Bone marrow (tissue), 2 donors: Measurements from ENCODE around the gene MPC2.
"Not testable (repeated sequence)": the region's sequence is repeated elsewhere in the genome, so short reads cannot be mapped to it uniquely, and the experiment has no call there.

ENCODE experiments used
- DNase-seq, 2 donors: peaks; one replicate each; lab custom pipeline; 2025; lab: John Stamatoyannopoulos, UW

MPC2 gene

DNA sequence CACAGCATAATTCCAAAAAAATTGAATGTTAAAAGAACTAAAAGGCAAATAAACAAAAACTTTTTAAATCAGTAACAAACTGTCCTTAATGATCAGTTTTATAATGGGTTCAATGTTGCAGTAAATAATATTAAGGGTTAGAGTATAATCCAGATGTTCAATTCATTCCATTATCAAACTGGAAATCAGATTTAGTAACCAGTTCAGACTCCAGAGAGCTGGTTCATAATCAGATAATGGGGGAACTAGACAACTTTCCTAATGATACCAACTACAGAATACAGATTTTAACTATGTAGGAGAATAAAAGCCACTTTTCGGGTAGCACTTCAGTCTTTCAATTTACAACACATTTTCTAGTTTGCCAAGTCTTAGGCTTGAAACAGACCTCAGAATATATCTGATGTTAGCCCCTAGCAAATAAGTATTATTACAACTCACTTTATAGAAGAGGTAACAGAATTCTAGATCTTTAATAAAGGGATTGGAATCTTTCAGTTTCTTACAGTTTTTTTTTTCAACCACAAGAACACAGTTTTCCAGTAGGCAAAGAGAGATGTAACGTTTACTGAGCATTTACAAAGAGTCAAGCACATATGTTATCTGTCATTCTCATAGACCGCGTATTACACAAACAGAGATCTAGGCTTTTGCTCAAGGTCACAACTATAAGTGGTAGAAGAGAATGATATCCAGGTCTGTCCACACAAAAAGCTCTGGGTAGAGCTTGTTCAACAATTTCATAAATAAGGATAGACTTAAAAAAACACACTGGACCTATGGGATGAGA, 2.3 kb downstream of the MPC2 start:
- DNase-seq, result no peak

DNA sequence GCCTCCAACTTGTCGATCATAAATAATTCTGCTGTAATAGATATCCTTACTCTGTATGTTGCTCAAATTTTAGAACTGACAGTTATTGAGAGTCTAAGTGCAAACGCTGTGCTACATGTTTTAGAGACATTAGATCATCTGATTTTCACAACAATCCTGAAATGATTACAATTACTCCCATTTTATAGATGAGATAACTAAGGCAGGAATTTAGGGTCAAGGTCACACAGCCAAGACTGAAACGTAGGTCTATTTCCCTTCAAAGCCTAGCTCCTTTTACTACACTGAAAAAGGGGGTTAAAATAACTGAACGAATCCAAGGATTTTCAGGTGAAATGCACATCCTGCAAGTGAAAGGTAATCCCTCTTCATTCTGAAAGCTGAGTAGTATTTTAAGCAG, 3.1 kb downstream of the MPC2 start:
- DNase-seq, result no peak

DNA sequence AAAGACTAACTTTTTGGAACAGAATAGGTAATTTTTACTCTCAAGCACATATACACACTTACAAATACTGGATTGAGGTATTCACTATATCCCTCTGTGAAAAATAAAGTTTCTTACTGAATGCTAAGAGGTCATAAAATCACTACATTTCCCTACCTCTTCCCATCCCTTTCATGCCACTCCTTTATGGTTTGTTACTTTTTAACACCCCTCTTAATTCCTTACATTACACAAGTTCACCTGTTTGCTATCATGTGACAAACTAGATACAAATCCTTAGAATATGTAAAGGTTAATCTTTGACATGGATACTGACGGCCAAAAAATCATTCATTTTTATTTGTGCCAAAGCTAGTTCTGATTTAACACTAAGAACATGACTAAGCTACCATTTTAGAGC, 7.1 kb downstream of the MPC2 start:
- no peak for DNase-seq

DNA sequence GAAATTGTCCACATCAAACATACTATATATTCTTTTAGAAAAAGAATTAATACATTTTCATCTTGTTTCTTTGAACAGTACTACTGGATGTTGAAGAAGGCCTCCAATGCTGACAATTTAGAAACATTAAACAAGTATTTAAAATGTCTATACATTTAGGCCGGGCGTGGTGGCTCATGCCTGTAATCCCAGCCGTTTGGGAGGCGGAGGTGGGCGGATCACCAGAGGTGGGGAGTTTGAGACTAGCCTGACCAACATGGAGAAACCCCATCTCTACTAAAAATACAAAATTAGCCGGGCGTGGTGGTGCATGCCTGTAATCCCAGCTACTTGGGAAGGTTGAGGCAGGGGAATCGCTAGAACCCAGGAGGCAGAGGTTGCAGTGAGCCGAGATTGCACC, 8.0 kb downstream of the MPC2 start:
- not testable (repeated sequence) for DNase-seq

DNA sequence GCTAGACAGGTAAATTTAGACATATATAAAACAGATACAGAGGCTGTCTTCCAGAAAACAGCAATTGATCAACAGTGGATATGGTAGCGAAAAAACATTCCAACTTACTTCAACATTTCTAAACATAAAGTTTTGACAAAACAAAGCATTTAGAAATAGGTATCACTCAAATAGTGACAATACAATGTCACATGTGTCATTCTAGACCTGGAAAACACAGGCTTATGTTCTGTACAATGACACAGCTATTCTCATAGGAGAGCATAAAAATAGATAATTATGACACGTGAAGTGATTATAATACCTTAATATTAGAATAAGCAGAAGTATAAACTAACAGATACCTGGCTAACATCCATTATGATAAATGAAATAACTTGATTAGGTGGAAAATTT, 8.4 kb downstream of the MPC2 start:
- no peak for DNase-seq

DNA sequence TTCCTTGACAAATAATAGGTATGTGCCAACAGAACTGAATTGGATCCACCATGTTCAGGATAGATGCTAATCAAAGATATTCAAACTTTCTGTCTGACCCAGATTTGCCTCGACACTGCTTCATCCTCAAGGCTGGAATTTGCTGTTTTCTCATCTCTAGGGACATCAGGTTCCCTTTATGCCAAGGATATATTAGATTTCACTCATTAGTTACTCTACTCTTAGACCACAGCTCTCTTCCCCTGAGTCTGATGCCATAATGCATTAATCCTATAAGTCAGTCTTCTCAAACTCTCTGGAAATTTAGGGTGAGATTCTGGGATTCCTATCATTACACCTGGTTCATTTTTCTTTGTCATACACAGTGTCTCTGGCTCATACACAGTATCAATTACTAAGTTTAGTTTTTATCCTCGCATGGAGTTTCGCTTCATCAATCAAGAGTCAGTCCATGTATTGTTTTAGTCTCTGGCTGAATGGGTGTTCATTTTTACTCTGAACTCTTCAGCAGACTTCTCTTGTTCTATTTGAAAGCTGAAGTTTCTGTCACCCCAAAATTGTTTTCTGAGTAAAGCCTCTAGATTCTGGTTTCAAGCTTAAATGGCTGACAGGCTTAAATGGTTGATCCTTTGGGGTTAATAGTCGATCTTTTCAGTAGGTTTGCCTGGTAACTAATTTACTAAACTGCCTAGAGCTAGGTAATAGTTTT, 9.7 kb downstream of the MPC2 start:
- DNase-seq, result no peak

DNA sequence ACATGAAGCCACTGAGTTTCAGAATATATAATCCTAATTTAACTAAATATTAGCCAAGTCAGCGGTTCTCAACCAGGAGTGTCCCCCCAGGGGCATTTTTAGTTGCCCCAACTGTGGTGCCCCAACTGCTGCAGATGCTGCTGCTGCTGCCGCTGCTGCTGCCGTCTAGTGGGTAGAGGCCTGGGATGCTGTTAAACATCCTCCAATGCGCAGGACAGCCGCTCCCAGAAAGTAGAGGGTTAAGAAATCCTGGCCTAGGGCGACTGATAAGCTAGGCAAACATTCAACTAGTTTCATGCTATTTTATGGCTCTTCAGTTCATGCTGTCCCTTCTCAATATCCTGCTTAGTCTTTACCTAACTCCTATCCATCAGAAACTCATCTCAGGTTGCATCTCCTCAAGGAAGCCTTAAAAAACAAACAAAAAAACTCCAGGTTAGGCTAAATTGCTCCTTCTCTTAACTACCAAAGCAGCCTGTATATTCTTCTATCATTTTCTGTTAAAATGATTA, 10.3 kb downstream of the MPC2 start:
- DNase-seq, result no peak

DNA sequence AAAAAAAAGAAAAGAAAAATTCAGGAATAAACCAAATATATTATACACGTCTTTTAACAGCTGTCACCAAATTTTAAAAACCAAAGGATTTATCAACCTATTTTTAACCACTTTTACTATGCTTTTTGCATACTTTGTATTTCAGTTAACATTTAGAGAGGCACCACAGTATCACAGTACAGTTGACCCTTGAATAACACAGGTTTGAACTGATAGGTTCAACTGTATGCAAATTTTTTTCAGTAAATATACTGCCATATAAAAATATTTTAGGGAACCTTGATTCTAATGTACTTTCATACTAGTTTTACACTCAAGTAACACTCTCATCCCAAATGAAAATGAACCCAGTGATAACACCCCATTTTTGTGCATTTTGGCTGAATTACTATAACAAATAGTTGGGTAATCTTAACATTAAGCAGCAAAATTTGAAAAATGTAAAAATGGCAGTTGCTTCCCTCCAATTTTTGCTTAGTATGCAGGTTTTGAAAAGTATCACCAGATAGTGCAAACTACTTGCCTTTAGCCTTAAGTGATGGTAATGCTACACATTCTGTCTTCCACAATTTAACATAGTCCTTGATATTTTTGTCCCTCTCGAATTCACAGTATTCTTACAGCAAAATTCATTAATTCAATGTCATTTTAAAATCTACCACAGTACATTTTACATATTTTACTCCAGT, 12.2 kb downstream of the MPC2 start:
- DNase-seq, result no peak

DNA sequence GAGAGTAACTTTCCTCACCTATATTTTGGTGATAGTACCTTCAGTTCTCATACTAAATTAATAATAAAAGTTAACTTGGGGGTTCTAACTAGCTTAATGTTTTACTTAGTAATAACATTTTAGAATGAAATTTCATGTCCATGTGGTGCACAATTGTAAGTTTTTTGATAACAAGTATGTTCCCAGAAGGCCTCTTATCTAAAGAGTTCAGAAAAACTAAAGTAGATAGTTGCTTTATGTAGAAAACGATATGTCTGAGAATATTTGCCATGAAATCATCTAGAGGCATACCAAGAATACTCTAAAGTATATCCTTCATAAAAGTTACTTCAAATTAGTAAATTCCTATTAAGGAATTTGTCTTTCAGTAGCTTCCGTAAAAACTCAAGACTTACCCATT, 12.8 kb downstream of the MPC2 start:
- no peak for DNase-seq

DNA sequence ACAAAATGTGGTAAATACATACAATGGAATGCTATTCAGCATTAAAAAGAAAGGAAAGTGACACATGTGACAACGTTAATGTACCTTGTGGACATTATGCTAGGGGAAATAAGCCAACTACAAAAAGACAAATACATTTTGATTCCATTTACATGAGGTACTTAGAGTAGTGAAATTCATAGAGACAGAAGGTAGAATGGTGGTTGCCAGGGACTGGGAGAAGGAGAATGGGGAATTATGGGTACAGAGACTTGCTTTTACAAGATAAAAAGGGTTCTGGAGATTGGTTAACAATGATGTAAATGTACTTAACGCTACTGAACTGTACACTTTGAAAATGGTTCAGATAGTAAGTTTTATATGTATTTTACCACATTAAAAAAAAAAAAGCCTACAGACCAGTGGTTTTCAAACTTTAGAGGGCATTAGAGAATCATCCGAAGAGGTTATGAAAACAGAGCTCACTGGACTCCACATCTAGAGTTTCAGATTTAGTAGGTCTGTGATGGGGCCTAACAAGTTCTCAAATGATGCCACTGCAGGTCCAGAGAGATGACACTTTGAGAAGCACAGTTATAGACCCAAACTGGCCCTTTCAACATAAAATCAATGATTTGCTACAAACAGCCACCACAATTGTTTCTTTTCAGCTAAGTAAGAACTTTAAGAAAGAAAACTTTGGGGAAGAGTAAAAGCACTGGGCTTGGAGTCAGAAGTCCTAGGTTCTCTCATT, 13.4 kb downstream of the MPC2 start:
- no peak for DNase-seq

DNA sequence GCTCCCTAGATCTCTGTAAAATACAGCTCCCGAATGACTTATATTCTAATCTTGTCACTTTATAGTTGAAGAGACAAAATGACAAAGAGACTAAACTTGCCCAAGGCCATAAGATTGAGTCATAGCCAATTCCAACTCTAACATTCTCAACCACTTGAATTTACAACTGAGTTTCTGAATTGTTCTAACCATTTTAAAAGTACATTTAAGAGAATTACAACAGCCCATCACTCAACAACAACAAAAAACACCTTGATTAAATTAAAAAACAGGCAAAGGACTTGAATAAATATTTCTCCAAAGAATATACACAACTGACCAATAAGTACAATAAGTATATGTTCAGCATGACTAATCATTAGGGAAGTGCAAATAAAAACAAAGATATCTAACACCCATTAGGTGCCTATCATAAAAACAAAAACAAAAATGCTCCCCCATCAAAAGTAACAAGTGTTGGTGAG, 14.2 kb downstream of the MPC2 start:
- DNase-seq, result no peak

DNA sequence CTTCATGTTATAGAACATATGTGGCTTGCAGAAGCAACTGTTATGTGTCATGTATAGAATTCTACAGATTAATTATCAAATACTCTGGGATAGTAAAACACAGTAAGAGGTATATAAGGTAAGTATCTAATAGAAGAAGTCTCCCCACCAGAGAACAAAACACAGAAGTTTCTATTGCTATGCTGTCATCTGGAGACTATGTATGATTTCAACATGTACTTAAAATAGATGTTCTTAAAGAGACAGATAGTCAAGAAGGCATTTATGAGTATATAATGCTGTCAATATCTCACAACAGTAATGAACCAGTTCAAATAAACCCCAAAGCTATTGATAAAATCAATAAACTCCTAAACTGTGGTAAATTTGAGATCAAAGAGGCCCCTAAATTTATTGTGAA, 14.8 kb downstream of the MPC2 start:
- no peak for DNase-seq

DNA sequence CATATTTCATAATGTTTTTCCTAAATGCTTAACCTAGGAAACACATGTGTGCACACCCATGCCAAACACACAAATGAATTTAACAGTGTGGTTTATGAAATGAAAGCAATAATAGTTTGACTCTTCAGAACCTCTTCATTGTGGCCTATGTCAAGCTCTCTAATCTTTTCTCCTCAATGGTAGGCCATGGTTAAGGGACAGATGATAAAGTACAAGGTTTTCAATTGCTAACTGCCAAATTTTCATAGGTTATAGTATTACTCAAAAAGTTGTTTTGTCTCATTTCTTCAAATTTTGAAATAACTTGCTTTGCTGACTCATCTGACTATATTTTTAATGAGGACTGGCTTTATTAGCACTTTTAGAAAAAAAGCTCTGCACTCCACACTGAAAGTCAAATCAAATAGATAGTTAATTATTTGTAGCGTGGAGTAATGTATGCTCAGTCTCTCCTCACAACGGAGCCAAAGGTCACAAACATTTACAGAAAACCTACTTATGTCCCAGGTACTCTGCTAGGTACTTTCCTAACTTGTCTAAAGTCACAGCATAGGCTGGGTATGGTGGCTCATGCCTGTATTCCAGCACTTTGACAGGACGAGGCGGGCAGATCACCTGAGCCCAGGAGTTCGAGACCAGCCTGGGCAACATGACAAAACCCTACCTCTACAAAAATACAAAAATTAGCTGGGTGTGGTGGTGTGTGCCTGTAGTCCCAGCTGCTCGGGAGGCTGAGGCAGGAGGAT, 19.9 kb downstream of the MPC2 start:
- DNase-seq, result no peak

DNA sequence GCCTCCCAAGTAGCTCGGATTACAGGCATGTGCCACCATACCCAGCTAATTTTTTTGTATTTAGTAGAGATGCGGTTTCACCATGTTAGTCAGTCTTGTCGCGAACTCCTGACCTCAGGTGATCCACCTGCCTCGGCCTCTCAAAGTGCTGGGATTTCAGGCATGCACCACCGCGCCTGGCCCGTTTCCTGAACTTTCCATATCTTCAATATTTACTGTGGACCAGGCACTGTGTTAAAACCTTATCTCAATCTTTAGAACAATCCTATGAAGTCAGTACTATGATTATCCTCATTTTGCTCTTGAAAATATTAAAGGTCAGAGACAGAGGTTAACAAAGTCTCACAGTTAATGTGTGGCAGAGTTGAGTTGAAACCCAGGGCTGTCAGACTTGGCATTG, 21.3 kb downstream of the MPC2 start:
- DNase-seq, result no peak

DNA sequence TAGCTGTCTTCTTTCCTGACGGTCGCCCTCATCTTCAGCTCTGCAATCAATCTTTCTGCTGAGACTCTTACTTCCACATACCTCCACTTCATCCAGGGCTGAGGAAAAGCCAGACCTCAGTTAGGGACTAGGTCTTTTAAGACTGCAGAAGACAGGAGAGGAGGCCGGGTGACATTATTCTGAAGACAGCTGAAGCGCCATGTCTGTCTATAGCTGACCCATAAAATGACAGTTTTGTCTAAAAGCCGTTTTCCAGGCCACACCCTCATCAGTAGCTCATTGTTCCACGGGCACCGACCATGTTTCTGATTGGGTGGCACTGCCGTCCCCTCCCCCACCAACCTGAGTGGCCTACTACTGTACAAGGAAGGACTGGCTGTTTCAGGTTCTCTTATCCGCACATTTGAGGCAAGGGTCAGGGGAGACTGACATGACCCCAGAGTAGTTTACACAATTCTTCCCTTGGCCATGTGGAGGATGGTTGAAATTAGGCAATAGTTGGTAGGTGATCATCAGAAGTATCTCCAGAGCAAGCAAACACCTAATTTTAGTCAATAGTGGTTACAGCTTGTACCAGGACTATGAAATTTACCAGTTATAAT, 22.9 kb downstream of the MPC2 start, which contains the start of gene ADCY10:
TSS of gene ADCY10 (minus strand) at position 240 of the 602 bp plus-strand sequence. CDS start 8,994 bp downstream, outside the sequence.
- no peak for DNase-seq

DNA sequence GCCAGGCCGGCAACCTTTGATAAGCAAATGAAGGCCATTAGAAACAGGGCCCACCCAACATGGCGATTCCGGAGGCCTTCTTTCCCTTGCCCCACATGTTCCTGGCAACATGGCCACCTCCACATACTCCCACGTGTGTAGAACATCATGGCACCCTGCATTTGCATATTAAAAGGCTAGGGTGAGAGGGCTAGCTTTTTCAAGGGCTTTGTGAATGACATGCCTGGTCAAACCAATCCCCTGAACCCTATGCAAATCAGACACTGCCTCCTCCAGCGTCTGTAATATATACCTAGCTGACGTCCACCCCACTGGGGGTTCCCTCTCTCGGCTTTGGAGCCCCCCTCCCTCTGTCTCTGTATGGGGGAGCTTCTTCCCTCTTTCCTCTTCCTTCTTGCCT, 24.6 kb downstream of the MPC2 start:
- DNase-seq, result no peak

DNA sequence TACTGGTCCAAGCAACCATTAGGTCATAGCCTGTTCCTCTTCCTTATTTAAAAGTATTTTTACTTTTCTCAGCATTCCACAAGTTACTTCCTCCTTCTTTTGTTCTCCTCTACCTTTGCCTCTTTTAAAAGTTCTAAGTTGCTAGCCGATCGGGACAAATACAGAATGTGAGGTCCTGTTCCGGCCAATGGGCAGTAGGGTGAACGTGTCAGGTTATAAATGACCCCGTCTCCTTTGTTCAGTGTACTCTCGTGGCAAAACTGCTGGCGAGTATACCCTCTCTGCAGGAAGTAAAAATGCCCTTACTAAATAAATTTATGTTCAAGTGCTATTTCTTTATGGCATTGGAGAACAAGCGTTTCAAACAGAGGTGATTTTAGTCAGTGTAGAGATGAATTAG, 25.5 kb downstream of the MPC2 start:
- DNase-seq, result no peak

DNA sequence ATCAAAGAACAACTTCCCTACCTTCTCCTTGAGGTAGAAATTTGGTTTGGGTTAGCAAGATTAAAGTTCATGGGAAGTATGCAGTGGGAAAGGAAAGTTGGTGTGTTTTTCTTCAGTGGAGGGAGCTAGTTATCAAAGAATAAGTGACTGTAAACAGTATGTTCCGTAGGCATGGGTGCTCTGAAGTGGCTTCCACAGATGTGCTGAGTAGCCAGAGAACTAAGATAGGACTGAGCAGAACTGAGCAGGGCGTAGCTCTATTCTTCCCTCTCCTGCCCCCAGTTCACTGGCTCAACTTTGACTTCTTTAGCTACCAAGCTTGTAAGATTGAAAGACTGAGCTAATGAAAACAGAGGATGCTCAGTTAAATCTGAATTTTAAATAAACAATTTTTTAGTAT, 26.3 kb downstream of the MPC2 start:
- no peak for DNase-seq

DNA sequence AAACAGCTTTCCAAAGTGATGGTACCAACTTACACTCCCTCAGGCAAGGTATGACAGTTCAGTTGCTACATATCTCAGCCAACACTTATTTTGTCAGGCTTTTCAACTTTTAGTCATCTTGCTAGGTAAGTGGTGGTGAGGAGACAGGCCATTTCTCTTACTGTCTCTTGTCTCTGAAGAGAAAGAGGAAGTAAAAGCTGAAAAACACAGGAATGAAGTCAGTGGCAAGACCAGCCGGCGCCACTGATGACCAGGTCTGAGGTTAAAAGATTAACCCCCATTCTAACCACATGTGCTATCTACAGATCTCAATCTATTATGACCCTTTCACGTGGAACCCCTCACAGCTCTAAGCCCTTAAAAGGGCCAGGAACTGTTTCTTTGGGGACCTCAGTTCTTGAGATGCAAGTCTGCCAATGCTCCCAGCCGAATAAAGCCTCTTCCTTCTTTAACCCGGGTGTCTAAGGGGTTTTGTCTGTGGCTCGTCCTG, 27.1 kb downstream of the MPC2 start:
- no peak for DNase-seq

DNA sequence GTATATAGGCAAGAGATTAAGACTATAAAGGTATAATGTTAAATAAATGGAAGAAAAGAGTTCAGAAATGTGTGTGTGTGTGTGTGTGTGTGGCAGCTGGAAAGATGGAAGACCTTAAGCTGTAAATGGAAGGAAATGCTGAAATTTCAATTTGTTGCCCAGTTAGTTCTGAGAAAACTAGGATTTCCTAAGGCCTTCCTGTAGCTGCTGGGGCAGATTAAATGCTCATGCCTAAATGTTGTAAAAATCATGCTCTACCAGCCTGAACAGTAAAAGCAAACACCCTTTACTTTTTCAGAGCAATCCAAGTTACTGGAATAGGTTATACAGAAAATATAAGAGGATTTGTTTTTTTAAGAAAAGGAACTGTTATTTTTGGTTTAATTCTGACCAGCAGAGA, 31.2 kb downstream of the MPC2 start:
- no peak for DNase-seq

DNA sequence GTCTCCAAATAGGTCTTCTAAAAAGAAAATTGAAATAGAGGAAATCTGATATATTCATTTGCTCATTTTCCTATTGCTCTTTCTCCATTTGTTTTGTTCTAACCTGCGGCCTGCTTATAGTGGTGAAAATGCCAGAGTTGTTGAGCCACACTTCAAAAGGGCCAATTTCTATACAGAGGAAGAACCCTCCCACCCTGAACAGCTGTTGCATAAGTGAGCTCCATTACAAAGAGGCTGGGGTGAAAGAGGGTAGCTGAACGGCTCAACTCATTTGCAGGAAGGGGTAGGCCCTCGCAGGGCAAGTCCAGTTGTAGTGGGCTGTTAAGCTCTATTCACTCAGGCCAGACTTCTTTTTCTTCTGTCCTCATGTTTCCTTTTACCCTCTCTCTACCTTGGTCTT, 31.7 kb downstream of the MPC2 start:
- no peak for DNase-seq
